Transverse colon (tissue), 4 donors: ENCODE data around the gene HERC3. TPM values are rescaled to one million over a fixed set of nuclear protein-coding genes. Genes with fewer than 3 reads are reported as not detected.

Source experiments
- DNase-seq: peaks from one replicate; pipeline ENCODE4 v3.0.0-alpha.2; 2019
- H3K27ac ChIP-seq, 4 donors: fragments of 200-600 bp; sonication (generic); 2 replicates each; pipeline ENCODE4 v1.5.1; 2016 to 2018; ENCODE audit warnings: inconsistent platforms in 4 of 4
- H3K27me3 ChIP-seq: fragments of 200-600 bp; sonication (generic); 2 replicates; pipeline ENCODE4 v1.5.1; 2017; ENCODE audit warnings: inconsistent platforms
- H3K36me3 ChIP-seq, 4 donors: fragments of 200-600 bp; sonication (generic); 2 replicates each; pipeline ENCODE4 v1.5.1; 2017 to 2019; ENCODE audit warnings: inconsistent platforms in 4 of 4
- H3K4me1 ChIP-seq, 4 donors: fragments of 200-600 bp; sonication (generic); 2 replicates each; pipeline ENCODE4 v1.5.1; 2017 to 2020; ENCODE audit warnings: inconsistent platforms in 4 of 4
- H3K4me3 ChIP-seq, 4 donors: fragments of 200-600 bp; sonication (generic); 1 replicate in 1 of 4; 2 replicates in 3 of 4; pipeline versions ENCODE4 v1.5.1 to v1.6.1; 2017 to 2019; ENCODE audit warnings: inconsistent platforms in 4 of 4
- H3K9me3 ChIP-seq, 2 donors: fragments of 200-600 bp; sonication (generic); 2 replicates each; pipeline ENCODE4 v1.5.1; 2017 to 2019; ENCODE audit warnings: inconsistent platforms in 2 of 2
- EP300 ChIP-seq: sonication (generic); formaldehyde crosslinking; IDR thresholded peaks from one replicate; pipeline ENCODE4 v1.6.1; 2017; ENCODE audit warnings: antibody characterized with exemption, low read depth
- POLR2A ChIP-seq: fragments of 450-650 bp; IDR thresholded peaks from one replicate; pipeline ENCODE4 v1.6.1; 2016; ENCODE audit warnings: antibody characterized with exemption, mild to moderate bottlenecking, moderate library complexity
- POLR2AphosphoS5 ChIP-seq, 3 donors: sonication (generic); formaldehyde crosslinking; IDR thresholded peaks; one replicate each; pipeline ENCODE4 v1.6.1; 2016; ENCODE audit warnings: antibody characterized with exemption in 3 of 3
- WGBS, 2 donors: methylation state at CpG; one replicate each; pipeline ENCODE4 v1.1.5; 2018; ENCODE audit warnings: low coverage in 1 of 2; 5-methylcytosine and 5-hydroxymethylcytosine counted together
- in situ Hi-C, 4 donors: fragments of 200-750 bp; cut with MboI; loops; one replicate each; pipeline versions ENCODE4 v1.15.0 to v1.15.1; 2017; ENCODE audit warnings: low sequenced_read_pairs in 3 of 4, low pct_ligation_motif_present in 1 of 4, low pct_unique_long_range_greater_than_20kb in 1 of 4
- intact Hi-C: fragments of 100-400 bp; cut with DNase I; formaldehyde crosslinking; loops from one replicate; pipeline ENCODE4 v1.15.1; 2023; ENCODE audit warnings: low total_unique reads
- small RNA-seq, 4 donors: library from RNA; depleted of rRNA; stranded (forward); fragments of <200 nt; gene quantifications; one replicate each; pipeline ENCODE3, GENCODE V24; 2016
- total RNA-seq, 4 donors: library from RNA; depleted of rRNA; stranded (reverse); fragments of >200 nt; gene quantifications; one replicate each; pipeline ENCODE4 v1.1.0, GENCODE V29; 2016
- TF ChIP-seq, protein P1 (sequence below), 5 experiments: fragments of 200-600 bp in 3 of 5; fragments of 450-650 bp in 2 of 5; sonication (generic) in 3 of 5; IDR thresholded peaks; 1 replicate in 2 of 5; 2 replicates in 3 of 5; pipeline ENCODE4 v1.5.1; 2016 to 2017; ENCODE audit warnings: antibody characterized with exemption in 5 of 5, inconsistent platforms in 3 of 5, mild to moderate bottlenecking in 2 of 5, moderate library complexity in 1 of 5

Gene HERC3
- total RNA-seq, 4 donors from 2014 or later, result 38.9 to 64.1 (median 55.1) TPM

DNA sequence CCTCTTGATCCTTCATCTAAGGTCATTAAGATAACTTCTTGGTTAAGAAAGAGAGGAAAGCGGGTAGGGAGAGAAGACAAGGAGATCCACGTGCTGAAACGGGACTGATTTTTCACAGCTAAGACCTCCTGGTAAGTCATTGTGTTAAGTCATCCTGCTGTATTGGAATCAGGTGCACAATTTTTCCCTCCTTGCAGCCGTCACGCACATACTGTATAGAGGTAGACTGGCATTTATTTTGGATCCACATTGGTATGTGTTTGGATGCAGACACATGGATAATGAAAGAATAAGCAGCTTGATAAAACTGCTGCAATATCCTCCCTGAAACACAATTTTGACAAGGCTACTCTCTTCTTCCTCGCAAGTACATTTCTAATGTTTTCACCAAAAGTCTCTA, 165.5 kb downstream of the HERC3 start:
- 88 to 96% methylated on average over 3 to 6 of the region's 6 CpGs for WGBS, 2 donors
- in situ Hi-C loops, result no loop called here

More for the DNA sequence above, 165.5 kb downstream of the HERC3 start:
- TF ChIP-seq EP300, result no peak
- TF ChIP-seq POLR2A, result no peak
- no peak for TF ChIP-seq POLR2AphosphoS5 (IDR thresholded peaks at IDR 0.05)
- TF ChIP-seq, protein P1, sequence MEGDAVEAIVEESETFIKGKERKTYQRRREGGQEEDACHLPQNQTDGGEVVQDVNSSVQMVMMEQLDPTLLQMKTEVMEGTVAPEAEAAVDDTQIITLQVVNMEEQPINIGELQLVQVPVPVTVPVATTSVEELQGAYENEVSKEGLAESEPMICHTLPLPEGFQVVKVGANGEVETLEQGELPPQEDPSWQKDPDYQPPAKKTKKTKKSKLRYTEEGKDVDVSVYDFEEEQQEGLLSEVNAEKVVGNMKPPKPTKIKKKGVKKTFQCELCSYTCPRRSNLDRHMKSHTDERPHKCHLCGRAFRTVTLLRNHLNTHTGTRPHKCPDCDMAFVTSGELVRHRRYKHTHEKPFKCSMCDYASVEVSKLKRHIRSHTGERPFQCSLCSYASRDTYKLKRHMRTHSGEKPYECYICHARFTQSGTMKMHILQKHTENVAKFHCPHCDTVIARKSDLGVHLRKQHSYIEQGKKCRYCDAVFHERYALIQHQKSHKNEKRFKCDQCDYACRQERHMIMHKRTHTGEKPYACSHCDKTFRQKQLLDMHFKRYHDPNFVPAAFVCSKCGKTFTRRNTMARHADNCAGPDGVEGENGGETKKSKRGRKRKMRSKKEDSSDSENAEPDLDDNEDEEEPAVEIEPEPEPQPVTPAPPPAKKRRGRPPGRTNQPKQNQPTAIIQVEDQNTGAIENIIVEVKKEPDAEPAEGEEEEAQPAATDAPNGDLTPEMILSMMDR (IDR thresholded peaks at IDR 0.05), result no peak
- no peak overlapping the region for H3K27ac ChIP-seq
- no peaks in the 10 kb centered on the region for H3K27me3 ChIP-seq
- intact Hi-C loops, result no loop called here
- H3K36me3 ChIP-seq, result peaks cover 0 to 8% (median 3%) of the 10 kb centered on the region in 4 donors
- H3K4me1 ChIP-seq, result no peaks in the 10 kb centered on the region
- no peak overlapping the region for H3K4me3 ChIP-seq
- DNase-seq, result no peak
- no peaks in the 10 kb centered on the region for H3K9me3 ChIP-seq

Small RNA genes lying within 50 kb of the gene (small RNA-seq; reads per million reads assigned to genes)
- 0 reads per million in 4 donors for gene RF02115
- gene RNU6-33P, result 0 to 0.12 (median 0) reads per million in 4 donors

Other genes starting within 250 kb of the HERC3 start
- 10 to 100 TPM in 1 of 4 donors, 1 to 10 TPM in 3; 3.2 to 15.2 (median 5.8) TPM for gene HERC6, start 213.6 kb upstream of the HERC3 start, total RNA-seq
- gene HERC5, start 135.4 kb upstream of the HERC3 start, total RNA-seq, result 1 to 10 TPM in 3 of 4 donors, not detected in 1; 1.5 to 4.0 (median 1.5) TPM
- gene PYURF, start 68.7 kb upstream of the HERC3 start, total RNA-seq, result 10 to 100 TPM; 50.4 to 77.1 (median 63.8) TPM
- 1 to 10 TPM in 2 of 4 donors, not detected in 2; 3.5 TPM for gene NAP1L5, start 105.3 kb downstream of the HERC3 start, total RNA-seq